Bronchial epithelial cell (primary cell): ENCODE measurements around the gene PREP. TPM values are rescaled to one million over a fixed set of nuclear protein-coding genes. Genes with fewer than 3 reads are reported as not detected.
"Not testable (repeated sequence)": the region's sequence is repeated elsewhere in the genome, so short reads cannot be mapped to it uniquely, and the experiment has no call there.

Experiments
- DNase-seq: peaks from one replicate; pipeline ENCODE4 v3.0.0-alpha.2; 2010; ENCODE audit warnings: low read depth
- FAIRE-seq: peaks from 2 replicates; lab custom pipeline; 2011; peaks lifted over from hg19 to GRCh38; lab: Jason Lieb, UNC
- H3K27me3 ChIP-seq: 2 replicates; pipeline ENCODE4 v1.5.1; 2011; ENCODE audit warnings: low read length; ENCODE audit not compliant: control insufficient read depth, insufficient read depth
- H3K36me3 ChIP-seq: 2 replicates; pipeline ENCODE4 v1.5.1; 2011; ENCODE audit warnings: low read length; ENCODE audit not compliant: control insufficient read depth, insufficient read depth
- H3K4me3 ChIP-seq: 2 replicates; pipeline ENCODE4 v1.5.1; 2011; ENCODE audit warnings: mild to moderate bottlenecking, low read depth, low read length, control low read depth
- CTCF ChIP-seq: IDR thresholded peaks from 2 replicates; pipeline ENCODE4 v1.5.1; 2011; ENCODE audit warnings: mild to moderate bottlenecking, moderate library complexity, low read length, control low read depth, inconsistent platforms; ENCODE audit not compliant: insufficient read depth, severe bottlenecking
- total RNA-seq: library from RNA; depleted of rRNA; stranded (reverse); fragments of >200 nt; gene quantifications from 2 replicates; pipeline ENCODE4 v1.2.1, GENCODE V29; 2014

Gene PREP
- total RNA-seq, 1 donor from 2014 or later: 30.5 TPM

GRCh38 chr6:105430685-105431084, 27.8 kb upstream of the PREP start:
- Histone ChIP-seq H3K36me3 (no peaks in the 10 kb centered on the region), H3K27me3 (no peaks in the 10 kb centered on the region), H3K4me3 (no peak overlapping the region)
- TF ChIP-seq CTCF: no peak
- FAIRE-seq (no peak), DNase-seq (no peak)

GRCh38 chr6:105429676-105430075, 26.8 kb upstream of the PREP start:
- DNase-seq (no peak), FAIRE-seq (peak; percentile 23)
- no peak overlapping the region for H3K4me3 ChIP-seq
- TF ChIP-seq CTCF: no peak
- no peaks in the 10 kb centered on the region for H3K27me3 ChIP-seq
- no peaks in the 10 kb centered on the region for H3K36me3 ChIP-seq

- Histone ChIP-seq H3K36me3 (no peaks in the 10 kb centered on the region), H3K4me3 (no peak overlapping the region), H3K27me3 (no peaks in the 10 kb centered on the region)
- FAIRE-seq (no peak), DNase-seq (peak; percentile 57)
- TF ChIP-seq CTCF: no peak
These were observed 25.6 kb upstream of the PREP start for GRCh38 chr6:105428342-105428957.

- Histone ChIP-seq H3K27me3 (no peaks in the 10 kb centered on the region), H3K36me3 (no peaks in the 10 kb centered on the region), H3K4me3 (no peak overlapping the region)
- FAIRE-seq: no peak
- TF ChIP-seq CTCF: peak; percentile 66
- DNase-seq: peak; percentile 60
These were observed 21.4 kb upstream of the PREP start for GRCh38 chr6:105424175-105424783.

- not testable (repeated sequence) for H3K36me3 ChIP-seq, FAIRE-seq, H3K4me3 ChIP-seq, DNase-seq, H3K27me3 ChIP-seq
These were observed 14.1 kb upstream of the PREP start for GRCh38 chr6:105416971-105417370.

GRCh38 chr6:105409734-105410133, 6.9 kb upstream of the PREP start:
- DNase-seq (no peak), FAIRE-seq (no peak)
- no peak for TF ChIP-seq CTCF

More at GRCh38 chr6:105409734-105410133, 6.9 kb upstream of the PREP start:
- H3K36me3 ChIP-seq: no peaks in the 10 kb centered on the region
- H3K4me3 ChIP-seq: no peak overlapping the region
- no peaks in the 10 kb centered on the region for H3K27me3 ChIP-seq
